ENCODE data around the gene APOBEC3G. TPM values are rescaled to one million over a fixed set of nuclear protein-coding genes. Genes with fewer than 3 reads are reported as not detected.

The APOBEC3G gene
- total and polyA plus RNA-seq, 2 of the 4 experiments (the other 2 are of a cell fraction) = 5.3 to 7.0 TPM

DNA sequence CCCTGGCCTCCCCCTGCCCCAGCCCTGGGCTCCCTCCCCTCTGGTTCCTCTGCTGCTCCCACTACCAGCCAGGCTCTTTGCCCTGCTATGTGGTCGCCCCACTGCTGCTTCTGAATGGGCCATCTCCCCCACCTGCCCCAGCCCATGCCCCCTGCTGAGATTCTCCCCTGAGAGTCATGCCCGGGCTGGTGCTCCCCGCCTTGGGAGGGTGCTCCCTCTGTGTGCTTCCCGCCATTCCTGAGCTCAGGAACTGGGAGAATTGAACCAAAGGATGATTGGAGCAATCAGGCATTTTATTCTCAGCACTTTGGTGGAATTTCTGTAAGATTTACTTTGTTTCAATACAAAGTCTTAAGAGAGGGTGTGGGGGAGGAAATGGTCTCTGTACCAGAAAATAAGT, 49.4 kb upstream of the APOBEC3G start:
- CTCF ChIA-PET = no interaction called here
- no peak overlapping the region for H3K4ac ChIP-seq (ENCODE audit: low read depth, low read length)
- BruUV-seq (replicated peaks) = no TSS peak

More for the DNA sequence above, 49.4 kb upstream of the APOBEC3G start:
- Histone ChIP-seq H3K18ac (ENCODE audit: low read depth, low read length) (no peak overlapping the region), H2AK9ac (replicated peaks; ENCODE audit: low read depth, low read length, poor library complexity) (no peak overlapping the region), H3K27ac (ENCODE audit: insufficient read depth, low read length) (no peak overlapping the region), H4K8ac (ENCODE audit: low read depth in 2 of 2, low read length in 2 of 2) (no peak overlapping the region), H3K9ac (ENCODE audit: low read depth, low read length) (no peak overlapping the region), H4K20me1 (ENCODE audit: insufficient read depth, low read length) (no peaks in the 10 kb centered on the region), H3K4me1 (ENCODE audit: control insufficient read depth, insufficient read depth, low read length) (no peaks in the 10 kb centered on the region), H3K14ac (replicated peaks; ENCODE audit: low read depth, low read length) (no peak overlapping the region), H3K56ac (ENCODE audit: extremely low read depth, insufficient read depth, low read length) (no peak overlapping the region), H3K27me3 (ENCODE audit: control insufficient read depth, insufficient read depth, low read length) (no peaks in the 10 kb centered on the region), H2BK15ac (ENCODE audit: low read depth, low read length) (no peak overlapping the region), H3K36me3 (ENCODE audit: control insufficient read depth, insufficient read depth, low read length) (peaks cover 4% of the 10 kb centered on the region; the same call in 1 of the 2 replicates), H2BK20ac (ENCODE audit: low read depth, low read length) (no peak overlapping the region), H3K4me3 (ENCODE audit: insufficient read depth, low read depth, low read length) (no peak overlapping the region), H3K23ac (ENCODE audit: low read depth, low read length) (no peak overlapping the region), H3K79me1 (ENCODE audit: low read depth in 1 of 2, low read length in 2 of 2) (no peaks in the 10 kb centered on the region), H2BK120ac (ENCODE audit: low read depth, low read length) (no peak overlapping the region), H4K91ac (ENCODE audit: insufficient read depth, low read depth, low read length) (no peak overlapping the region), H2BK5ac (ENCODE audit: low read depth, low read length, poor library complexity, severe bottlenecking) (no peak overlapping the region), H3K4me2 (ENCODE audit: low read depth, low read length) (no peak overlapping the region), H3K9me3 (ENCODE audit: control insufficient read depth, insufficient read depth, low read length) (no peaks in the 10 kb centered on the region), H2AK5ac (ENCODE audit: low read depth, low read length) (no peak overlapping the region), H2AFZ (replicated peaks; ENCODE audit: low read length, poor library complexity) (no peak overlapping the region), H3K9me1 (ENCODE audit: insufficient read depth, low read length) (no peaks in the 10 kb centered on the region), H4K5ac (ENCODE audit: low read depth, low read length) (no peak overlapping the region)
- no CpG with 5 or more reads among the region's 4 CpGs for WGBS, 2 experiments (ENCODE audit: extremely low coverage in 2 of 2, insufficient read length in 1 of 2)
- no peak for DNase-seq
- POLR2A ChIA-PET (ENCODE audit: unreplicated experiment) = no interaction called here
- in situ Hi-C loops (cut with MboI; ENCODE audit: low sequenced_read_pairs) (no loop called here), intact Hi-C loops (cut with micrococcal nuclease) (no loop called here), dilution Hi-C loops (cut with HindIII; ENCODE audit: low sequenced_read_pairs, unreplicated experiment) (no loop called here)
- TF ChIP-seq SMC3 (IDR thresholded peaks at IDR 0.05; ENCODE audit: low read depth, low read length) (no peak), CEBPB (IDR thresholded peaks at IDR 0.05; ENCODE audit: low read depth, low read length) (no peak), NFE2L2 (IDR thresholded peaks at IDR 0.05; ENCODE audit: low read depth, low read length) (no peak), RFX5 (IDR thresholded peaks at IDR 0.05; ENCODE audit: low read depth, low read length) (no peak), MAFK (IDR thresholded peaks at IDR 0.05; ENCODE audit: low read depth, low read length) (no peak), USF2 (IDR thresholded peaks at IDR 0.05; ENCODE audit: low read depth, low read length) (no peak), RAD21 (IDR thresholded peaks at IDR 0.05; ENCODE audit: low read length) (no peak), POLR2A (IDR thresholded peaks at IDR 0.05; ENCODE audit: low read depth, low read length) (no peak), MAZ (IDR thresholded peaks at IDR 0.05; ENCODE audit: borderline replicate concordance, low read depth, low read length) (no peak), CHD1 (IDR thresholded peaks at IDR 0.05; ENCODE audit: low read depth, low read length) (no peak), RCOR1 (IDR thresholded peaks at IDR 0.05; ENCODE audit: insufficient replicate concordance, low read length) (no peak), MXI1 (IDR thresholded peaks at IDR 0.05; ENCODE audit: borderline replicate concordance, low read depth, low read length) (no peak), BHLHE40 (IDR thresholded peaks at IDR 0.05; ENCODE audit: low read depth, low read length) (no peak)
- TF ChIP-seq, protein P1, sequence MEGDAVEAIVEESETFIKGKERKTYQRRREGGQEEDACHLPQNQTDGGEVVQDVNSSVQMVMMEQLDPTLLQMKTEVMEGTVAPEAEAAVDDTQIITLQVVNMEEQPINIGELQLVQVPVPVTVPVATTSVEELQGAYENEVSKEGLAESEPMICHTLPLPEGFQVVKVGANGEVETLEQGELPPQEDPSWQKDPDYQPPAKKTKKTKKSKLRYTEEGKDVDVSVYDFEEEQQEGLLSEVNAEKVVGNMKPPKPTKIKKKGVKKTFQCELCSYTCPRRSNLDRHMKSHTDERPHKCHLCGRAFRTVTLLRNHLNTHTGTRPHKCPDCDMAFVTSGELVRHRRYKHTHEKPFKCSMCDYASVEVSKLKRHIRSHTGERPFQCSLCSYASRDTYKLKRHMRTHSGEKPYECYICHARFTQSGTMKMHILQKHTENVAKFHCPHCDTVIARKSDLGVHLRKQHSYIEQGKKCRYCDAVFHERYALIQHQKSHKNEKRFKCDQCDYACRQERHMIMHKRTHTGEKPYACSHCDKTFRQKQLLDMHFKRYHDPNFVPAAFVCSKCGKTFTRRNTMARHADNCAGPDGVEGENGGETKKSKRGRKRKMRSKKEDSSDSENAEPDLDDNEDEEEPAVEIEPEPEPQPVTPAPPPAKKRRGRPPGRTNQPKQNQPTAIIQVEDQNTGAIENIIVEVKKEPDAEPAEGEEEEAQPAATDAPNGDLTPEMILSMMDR (conservative IDR thresholded peaks at IDR 0.05; ENCODE audit: low read depth, low read length) = no peak
- TF ChIP-seq, protein P2, sequence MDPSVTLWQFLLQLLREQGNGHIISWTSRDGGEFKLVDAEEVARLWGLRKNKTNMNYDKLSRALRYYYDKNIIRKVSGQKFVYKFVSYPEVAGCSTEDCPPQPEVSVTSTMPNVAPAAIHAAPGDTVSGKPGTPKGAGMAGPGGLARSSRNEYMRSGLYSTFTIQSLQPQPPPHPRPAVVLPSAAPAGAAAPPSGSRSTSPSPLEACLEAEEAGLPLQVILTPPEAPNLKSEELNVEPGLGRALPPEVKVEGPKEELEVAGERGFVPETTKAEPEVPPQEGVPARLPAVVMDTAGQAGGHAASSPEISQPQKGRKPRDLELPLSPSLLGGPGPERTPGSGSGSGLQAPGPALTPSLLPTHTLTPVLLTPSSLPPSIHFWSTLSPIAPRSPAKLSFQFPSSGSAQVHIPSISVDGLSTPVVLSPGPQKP (IDR thresholded peaks at IDR 0.05; ENCODE audit: borderline replicate concordance, low read depth, low read length) = no peak
- ATAC-seq (ENCODE audit: low read depth) = no peak
